EH (cell line): ENCODE measurements around the gene TTLL9.

Experiments
- DNase-seq: peaks from one replicate; pipeline ENCODE4 v3.0.0-alpha.2; 2015; ENCODE audit warnings: low read depth

The TTLL9 gene

GRCh38 chr20:31837896-31838397 is 32.5 kb upstream of the TTLL9 start:
- peak; percentile 79 for DNase-seq

GRCh38 chr20:31838646-31839292 is 31.7 kb upstream of the TTLL9 start:
- DNase-seq = peak; percentile 53

- peak; percentile 55 for DNase-seq
Observed at GRCh38 chr20:31839782-31840487, 30.5 kb upstream of the TTLL9 start.

GRCh38 chr20:31840906-31841816 is 29.3 kb upstream of the TTLL9 start:
- DNase-seq = peak; percentile 39

GRCh38 chr20:31841928-31842327 is 28.5 kb upstream of the TTLL9 start:
- peak; percentile 75 for DNase-seq

- peak; percentile 77 for DNase-seq
Observed at GRCh38 chr20:31842471-31843157, 27.8 kb upstream of the TTLL9 start.

- DNase-seq = no peak
Observed at GRCh38 chr20:31843288-31843687, 27.1 kb upstream of the TTLL9 start.

- DNase-seq = no peak
Observed at GRCh38 chr20:31843881-31844280, 26.6 kb upstream of the TTLL9 start.

GRCh38 chr20:31844737-31845299 is 25.6 kb upstream of the TTLL9 start:
- DNase-seq = no peak

GRCh38 chr20:31845300-31845863 is 25.1 kb upstream of the TTLL9 start, which contains the start of gene FOXS1:
Gene FOXS1, minus strand, starts transcription at chr20:31845604. Its CDS starts 62 bp downstream, at chr20:31845542.
- DNase-seq = no peak

- no peak for DNase-seq
Observed at GRCh38 chr20:31846793-31847138, 23.7 kb upstream of the TTLL9 start.

GRCh38 chr20:31848088-31848999 is 22.1 kb upstream of the TTLL9 start:
- no peak for DNase-seq

- DNase-seq = no peak
Observed at GRCh38 chr20:31849306-31849930, 21.0 kb upstream of the TTLL9 start.

- no peak for DNase-seq
Observed at GRCh38 chr20:31851240-31851955, 19.0 kb upstream of the TTLL9 start.

- no peak for DNase-seq
Observed at GRCh38 chr20:31853481-31853880, 17.0 kb upstream of the TTLL9 start.

GRCh38 chr20:31856516-31856915 is 13.9 kb upstream of the TTLL9 start:
- DNase-seq = no peak

- DNase-seq = no peak
Observed at GRCh38 chr20:31857861-31858759, 12.3 kb upstream of the TTLL9 start.

GRCh38 chr20:31858760-31859083 is 11.7 kb upstream of the TTLL9 start:
- DNase-seq = no peak
